Endodermal cell (in vitro differentiated cells): ENCODE measurements around the gene NKX6-2. TPM values are rescaled to one million over a fixed set of nuclear protein-coding genes. Genes with fewer than 3 reads are reported as not detected.

Experiments
- DNase-seq: peaks from one replicate; pipeline ENCODE4 v3.0.0-alpha.2; 2017
- H3K27ac ChIP-seq: 2 replicates; pipeline ENCODE4 v1.5.1; 2013; ENCODE audit warnings: mild to moderate bottlenecking, low read depth, low read length, moderate library complexity
- H3K27me3 ChIP-seq: 2 replicates; pipeline ENCODE4 v1.6.1; 2013; ENCODE audit warnings: mild to moderate bottlenecking, low read length, moderate library complexity; ENCODE audit not compliant: insufficient read depth, control insufficient read depth, poor library complexity, severe bottlenecking
- H3K36me3 ChIP-seq: 2 replicates; pipeline ENCODE4 v1.7.0; 2013; ENCODE audit warnings: mild to moderate bottlenecking, low read length, moderate library complexity; ENCODE audit not compliant: control insufficient read depth, insufficient read depth
- H3K4me1 ChIP-seq: one replicate; pipeline ENCODE4 v1.7.0; 2013; ENCODE audit warnings: low read length; ENCODE audit not compliant: control insufficient read depth, insufficient read depth
- H3K4me3 ChIP-seq: 2 replicates; pipeline ENCODE4 v1.5.1; 2013; ENCODE audit warnings: mild to moderate bottlenecking, low read length, moderate library complexity
- H3K9ac ChIP-seq: 2 replicates; pipeline ENCODE4 v1.6.1; 2013; ENCODE audit warnings: mild to moderate bottlenecking, low read length, moderate library complexity; ENCODE audit not compliant: poor library complexity, severe bottlenecking; ENCODE audit errors: extremely low read depth
- H3K9me3 ChIP-seq: 2 replicates; pipeline ENCODE4 v1.6.1; 2013; ENCODE audit warnings: mild to moderate bottlenecking, low read length, moderate library complexity; ENCODE audit not compliant: control insufficient read depth
- H3K27ac Mint-ChIP-seq: 2 replicates; pipeline ENCODE4 v1.8.0; 2020; ENCODE audit warnings: mixed read lengths
- H3K27me3 Mint-ChIP-seq: 2 replicates; pipeline ENCODE4 v1.8.0; 2021; ENCODE audit warnings: mild to moderate bottlenecking, mixed read lengths; ENCODE audit not compliant: insufficient read depth
- H3K36me3 Mint-ChIP-seq: 2 replicates; pipeline ENCODE4 v1.8.0; 2020; ENCODE audit warnings: low read depth, mixed read lengths
- H3K4me1 Mint-ChIP-seq: 2 replicates; pipeline ENCODE4 v1.8.0; 2020; ENCODE audit warnings: mixed read lengths
- H3K4me3 Mint-ChIP-seq: 2 replicates; pipeline ENCODE4 v1.8.0; 2020; ENCODE audit warnings: mild to moderate bottlenecking, moderate library complexity, mixed read lengths
- H3K9me3 Mint-ChIP-seq: 2 replicates; pipeline ENCODE4 v1.8.0; 2020; ENCODE audit warnings: mild to moderate bottlenecking, mixed read lengths
- CTCF ChIP-seq: fragments of 200-600 bp; sonication (generic); conservative IDR thresholded peaks from 2 replicates; pipeline ENCODE4 v1.5.0; 2021; ENCODE audit warnings: antibody characterized with exemption, mild to moderate bottlenecking
- WGBS, 2 experiments: methylation state at CpG; one replicate each; pipeline versions ENCODE4 v1.1.5 to v1.1.7; 2013; ENCODE audit warnings: missing lambda C conversion rate in 2 of 2, mixed read lengths in 1 of 2; ENCODE audit not compliant: insufficient coverage in 1 of 2, insufficient read length in 1 of 2; 5-methylcytosine and 5-hydroxymethylcytosine counted together
- total RNA-seq, 2 donors: library from RNA; stranded (reverse); fragmentation: NEBNext Ultra II Directional in 1 of 2; extraction: Animal tissue kit (Norgen Biotek cat#: 25700) in 1 of 2; gene quantifications; 2 replicates in 1 of 2; 3 replicates in 1 of 2; pipeline ENCODE4 v1.2.1, GENCODE V29; 2021

NKX6-2 gene
- total RNA-seq, 2 donors from 2014 or later: 0.31 TPM; not detected in 1

- Histone ChIP-seq H3K27me3 (no peaks in the 10 kb centered on the region), H3K27ac (no peak overlapping the region), H3K4me1 (no peaks in the 10 kb centered on the region), H3K9me3 (no peaks in the 10 kb centered on the region), H3K36me3 (no peaks in the 10 kb centered on the region), H3K9ac (no peak overlapping the region), H3K4me3 (no peak overlapping the region)
- Mint-ChIP-seq H3K4me1 (no peaks in the 10 kb centered on the region), H3K4me3 (no peak overlapping the region), H3K27ac (no peak overlapping the region), H3K36me3 (no peaks in the 10 kb centered on the region), H3K27me3 (peaks cover 5% of the 10 kb centered on the region), H3K9me3 (peaks cover 2% of the 10 kb centered on the region)
- 85 to 89% methylated on average over 6 to 16 of the region's 16 CpGs for WGBS, 2 experiments
- DNase-seq: peak; percentile 23
- TF ChIP-seq CTCF: no peak
These were observed 28.5 kb upstream of the NKX6-2 start for GRCh38 chr10:132814469-132814856.

GRCh38 chr10:132813560-132814468 is 27.9 kb upstream of the NKX6-2 start:
- 89 to 91% methylated on average over 7 to 23 of the region's 28 CpGs for WGBS, 2 experiments
- Histone ChIP-seq H3K4me1 (no peaks in the 10 kb centered on the region), H3K36me3 (no peaks in the 10 kb centered on the region), H3K27ac (no peak overlapping the region), H3K9ac (no peak overlapping the region), H3K27me3 (no peaks in the 10 kb centered on the region), H3K9me3 (no peaks in the 10 kb centered on the region), H3K4me3 (no peak overlapping the region)
- Mint-ChIP-seq H3K36me3 (no peaks in the 10 kb centered on the region), H3K27me3 (peaks cover 3% of the 10 kb centered on the region), H3K4me1 (no peaks in the 10 kb centered on the region), H3K4me3 (no peak overlapping the region), H3K27ac (no peak overlapping the region), H3K9me3 (no peaks in the 10 kb centered on the region)
- no peak for TF ChIP-seq CTCF
- peak; percentile 30 for DNase-seq

- Histone ChIP-seq H3K36me3 (no peaks in the 10 kb centered on the region), H3K27me3 (no peaks in the 10 kb centered on the region), H3K9me3 (no peaks in the 10 kb centered on the region), H3K4me1 (no peaks in the 10 kb centered on the region), H3K4me3 (no peak overlapping the region), H3K9ac (no peak overlapping the region), H3K27ac (no peak overlapping the region)
- Mint-ChIP-seq H3K9me3 (no peaks in the 10 kb centered on the region), H3K27me3 (peaks cover 3% of the 10 kb centered on the region), H3K27ac (no peak overlapping the region), H3K36me3 (no peaks in the 10 kb centered on the region), H3K4me1 (no peaks in the 10 kb centered on the region), H3K4me3 (no peak overlapping the region)
- no peak for TF ChIP-seq CTCF
- DNase-seq: no peak
- 88 to 93% methylated on average over 10 of the region's 10 CpGs for WGBS, 2 experiments
These were observed 27.1 kb upstream of the NKX6-2 start for GRCh38 chr10:132813001-132813401.
